Astrocyte of the spinal cord (primary cell): Measurements from ENCODE around the gene HCRTR1.

ENCODE experiments used
- DNase-seq: peaks from one replicate; pipeline ENCODE4 v3.0.0; 2011; ENCODE audit warnings: low read depth, low spot score
- H3K4me3 ChIP-seq: 2 replicates; pipeline ENCODE4 v1.5.1; 2011; ENCODE audit warnings: low read depth, mild to moderate bottlenecking, low read length, moderate library complexity
- CTCF ChIP-seq: IDR thresholded peaks from 2 replicates; pipeline ENCODE4 v1.5.1; 2012; ENCODE audit warnings: low read depth, mild to moderate bottlenecking, low read length, inconsistent platforms
- in situ Hi-C: cut with HindIII; loops from 2 replicates; pipeline ENCODE4 v1.10.0; 2017; ENCODE audit warnings: low sequenced_read_pairs

The HCRTR1 gene

GRCh38 chr1:31571340-31572295 lies 45.9 kb upstream of the HCRTR1 start:
- in situ Hi-C loops, result no loop called here
- no peak for TF ChIP-seq CTCF
- H3K4me3 ChIP-seq, result no peak overlapping the region
- no peak for DNase-seq

GRCh38 chr1:31572323-31573104 lies 45.0 kb upstream of the HCRTR1 start:
- in situ Hi-C loops, result no loop called here
- DNase-seq, result no peak
- H3K4me3 ChIP-seq, result no peak overlapping the region
- no peak for TF ChIP-seq CTCF

GRCh38 chr1:31573261-31573660 lies 44.2 kb upstream of the HCRTR1 start:
- no peak for DNase-seq

GRCh38 chr1:31574749-31575368 lies 42.6 kb upstream of the HCRTR1 start:
- in situ Hi-C loops, result no loop called here
- H3K4me3 ChIP-seq, result no peak overlapping the region
- no peak for DNase-seq
- no peak for TF ChIP-seq CTCF

More at GRCh38 chr1:31573261-31573660, 44.2 kb upstream of the HCRTR1 start:
- in situ Hi-C loops, result no loop called here
- H3K4me3 ChIP-seq, result no peak overlapping the region
- TF ChIP-seq CTCF, result no peak

GRCh38 chr1:31575369-31576140 lies 41.9 kb upstream of the HCRTR1 start:
- H3K4me3 ChIP-seq, result no peak overlapping the region
- TF ChIP-seq CTCF, result no peak
- no peak for DNase-seq
- in situ Hi-C loops, result no loop called here
